GM19372 (cell line): ENCODE data around the gene CLDN12.
A peak's percentile ranks its signal among the peaks of the same experiment; 100 is the strongest.
"Not testable (repeated sequence)": the region's sequence is repeated elsewhere in the genome, so short reads cannot be mapped to it uniquely, and the experiment has no call there.

Source experiments
- ATAC-seq: cut with Tn5 transposase; IDR thresholded peaks from one replicate; pipeline ENCODE4 v1.9.1; 2021; ENCODE audit warnings: mild to moderate bottlenecking, low read depth, moderate library complexity; ENCODE audit not compliant: unreplicated experiment

The CLDN12 gene

DNA sequence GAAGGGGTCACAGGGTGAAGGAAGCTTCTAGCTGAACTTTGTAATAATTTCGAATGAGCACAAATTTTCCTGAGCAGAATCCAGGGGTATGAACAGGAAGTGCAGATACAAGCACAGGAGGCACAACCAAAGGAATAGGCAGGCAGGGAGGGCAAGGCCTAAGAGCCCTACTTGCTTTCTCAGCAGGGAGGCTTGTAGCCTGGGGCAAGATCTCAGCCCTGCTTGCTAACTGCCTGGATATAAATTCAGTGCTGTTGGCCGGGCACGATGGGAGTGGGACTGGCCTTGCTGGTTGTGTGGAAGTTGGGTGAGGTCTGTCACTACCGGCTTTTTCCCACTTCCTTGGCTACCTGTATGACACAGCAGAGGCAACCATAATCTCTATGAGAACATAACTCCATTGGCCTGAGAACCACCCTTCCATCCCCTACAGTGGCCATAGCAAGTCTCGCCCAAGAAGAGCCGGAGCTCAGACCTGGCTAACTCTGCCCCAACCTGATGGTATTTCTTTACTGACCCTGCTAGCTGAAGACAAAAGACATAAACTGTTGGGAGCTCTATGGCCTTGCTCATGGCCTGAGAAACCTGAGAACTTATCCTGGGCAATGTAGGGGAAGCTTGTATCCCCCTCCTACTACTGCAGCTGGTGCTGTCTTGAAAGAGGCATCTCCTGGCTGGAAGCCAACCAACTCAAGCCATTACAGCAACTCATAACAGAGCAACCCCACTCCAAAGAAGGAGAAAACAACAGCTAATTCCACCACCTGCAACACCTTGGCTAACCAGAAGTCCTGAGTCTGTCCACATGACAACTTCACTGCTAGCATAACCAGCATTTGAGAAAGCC, 27.6 kb downstream of the CLDN12 start:
- ATAC-seq: no peak

DNA sequence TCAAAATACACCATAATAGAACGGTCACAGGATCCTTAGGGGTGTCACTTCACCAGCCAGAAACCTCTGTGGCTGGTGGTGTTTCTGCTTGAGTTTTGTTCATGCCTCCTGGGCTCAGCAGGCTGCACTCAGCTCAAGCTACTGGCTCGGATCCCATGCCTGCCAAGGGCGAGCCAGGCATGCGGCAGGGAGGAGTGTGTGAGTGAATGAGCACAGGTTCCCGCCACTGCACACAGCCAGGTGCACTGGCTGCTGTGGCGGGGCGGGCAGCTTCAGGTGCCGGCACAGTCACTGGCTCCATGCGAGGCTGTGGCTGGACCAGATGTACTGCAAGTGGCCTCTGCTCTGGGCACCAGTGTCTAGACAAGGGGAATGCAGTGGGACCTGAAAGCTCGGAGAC, 29.5 kb downstream of the CLDN12 start:
- ATAC-seq: no peak

DNA sequence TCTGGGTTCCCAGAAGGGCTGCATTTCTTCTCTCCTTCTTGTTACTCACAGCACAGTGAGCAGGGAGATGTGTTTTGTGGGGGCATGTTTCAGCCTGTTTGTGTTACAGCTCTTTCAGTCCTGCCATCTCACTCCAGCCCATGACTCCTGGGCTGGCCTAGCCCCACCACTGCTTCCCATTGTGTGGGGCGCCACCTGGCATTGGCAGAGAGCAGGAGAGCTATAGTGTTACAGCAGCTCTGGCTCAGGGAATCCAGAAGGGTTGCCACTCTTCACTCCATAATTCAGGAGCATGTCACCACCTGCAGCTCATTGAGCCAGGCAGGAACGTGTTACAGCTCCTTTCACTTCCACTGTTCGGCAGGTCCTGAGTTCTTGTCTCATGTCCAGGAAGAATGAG, 30.0 kb downstream of the CLDN12 start:
- ATAC-seq: no peak

DNA sequence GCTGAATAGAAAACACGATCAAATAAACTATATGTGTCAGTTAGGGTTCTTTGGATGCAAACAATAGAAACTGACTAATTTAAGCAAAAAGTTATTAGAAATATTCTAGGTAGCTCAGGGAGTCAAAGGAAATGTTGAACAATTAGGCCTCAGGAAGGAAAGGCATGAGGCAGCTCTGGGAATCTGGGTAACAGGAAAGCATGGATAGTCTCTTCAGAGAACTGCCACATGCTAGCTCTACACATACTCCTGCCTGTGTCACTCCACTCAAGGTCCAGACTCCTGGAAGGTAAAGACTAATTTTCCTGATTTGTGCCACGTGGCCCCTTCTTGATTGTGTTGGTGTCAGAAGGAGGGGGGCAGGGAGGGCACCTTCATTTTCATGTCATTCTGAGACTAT, 42.4 kb downstream of the CLDN12 start:
- no peak for ATAC-seq

GRCh38 chr7:90446137-90446899, 43.1 kb downstream of the CLDN12 start:
- ATAC-seq: no peak

DNA sequence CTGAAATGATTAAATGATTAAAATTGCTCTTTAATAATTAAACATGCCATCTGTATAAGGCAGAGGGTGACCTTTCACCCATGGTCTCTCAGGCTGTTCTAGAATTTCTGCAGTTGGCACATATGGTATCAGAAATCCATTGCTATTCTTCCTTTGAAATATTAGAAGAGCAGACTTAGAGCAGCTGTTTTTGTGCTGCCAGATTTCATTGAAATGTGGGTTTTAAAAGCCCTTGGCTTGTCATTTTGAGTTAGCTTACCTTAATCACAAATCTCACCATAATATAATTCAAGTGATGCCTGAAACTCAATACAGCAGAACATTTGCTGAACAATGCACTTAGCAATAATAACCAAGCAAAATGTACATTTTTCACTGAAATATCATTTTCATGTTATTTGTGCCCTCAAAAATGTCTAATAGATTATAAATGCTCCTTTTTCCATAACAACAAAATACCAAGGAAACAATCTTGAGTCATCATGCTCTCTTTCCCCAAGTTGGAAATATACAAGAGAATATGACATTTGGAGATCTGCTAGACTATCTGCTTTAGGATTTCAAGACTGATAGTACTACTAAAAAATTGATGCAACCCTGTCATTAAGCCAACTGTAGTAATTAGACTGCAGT, 50.1 kb downstream of the CLDN12 start:
- ATAC-seq: no peak

DNA sequence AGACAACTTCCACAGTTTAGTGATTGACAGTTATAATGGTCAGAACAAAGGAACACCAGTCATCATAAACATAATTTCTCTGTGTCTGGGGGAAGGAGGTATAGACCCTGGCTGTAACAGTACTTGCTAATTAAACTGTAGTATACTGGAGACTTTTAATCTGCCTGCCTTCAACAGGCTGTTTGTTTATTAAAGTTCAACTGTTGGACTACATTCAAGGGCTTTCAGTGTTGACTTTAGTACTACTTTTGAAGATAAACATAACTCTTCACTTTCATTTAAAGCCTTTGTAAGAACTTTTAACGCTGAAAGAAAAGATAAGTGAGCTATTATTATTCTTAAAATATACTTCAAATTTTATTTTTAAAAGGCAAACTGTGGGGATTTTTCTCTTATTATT, 50.7 kb downstream of the CLDN12 start:
- ATAC-seq: no peak

GRCh38 chr7:90455163-90456030, 52.1 kb downstream of the CLDN12 start:
- peak; percentile 90 for ATAC-seq

GRCh38 chr7:90458104-90458503, 54.8 kb downstream of the CLDN12 start:
- ATAC-seq: no peak

DNA sequence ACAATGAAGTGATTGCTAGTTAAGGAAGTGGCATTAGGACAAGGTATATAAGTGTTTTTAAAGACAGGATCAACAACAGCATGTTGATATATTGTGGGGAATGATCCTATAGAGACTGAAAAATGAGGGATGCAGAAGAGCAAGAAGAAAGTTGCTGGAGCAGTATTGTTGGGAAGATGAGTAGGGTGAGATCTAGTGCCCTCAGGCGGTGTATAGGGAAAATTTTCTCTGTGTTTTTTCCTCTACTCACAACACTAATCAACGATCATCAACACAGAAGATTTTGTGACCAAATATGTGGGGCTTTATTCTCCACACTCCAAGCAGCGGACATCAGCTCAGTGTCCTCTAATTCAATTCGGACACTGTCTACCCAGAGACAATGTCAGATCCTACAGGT, 56.6 kb downstream of the CLDN12 start:
- no peak for ATAC-seq

GRCh38 chr7:90461219-90461618, 58.0 kb downstream of the CLDN12 start:
- ATAC-seq: no peak

GRCh38 chr7:90463151-90463628, 59.9 kb downstream of the CLDN12 start:
- not testable (repeated sequence) for ATAC-seq
